Measurements from ENCODE around the gene LRRC71.

The LRRC71 gene

GRCh38 chr1:156895927-156896326, 24.5 kb upstream of the LRRC71 start:
- DNase-seq (ENCODE audit: low read depth): no peak
- H3K4me3 ChIP-seq (ENCODE audit: low read depth, low read length): no peak overlapping the region
- no peak for TF ChIP-seq CTCF (IDR thresholded peaks at IDR 0.05; ENCODE audit: insufficient read depth, low read depth, low read length, missing control alignments)

DNA sequence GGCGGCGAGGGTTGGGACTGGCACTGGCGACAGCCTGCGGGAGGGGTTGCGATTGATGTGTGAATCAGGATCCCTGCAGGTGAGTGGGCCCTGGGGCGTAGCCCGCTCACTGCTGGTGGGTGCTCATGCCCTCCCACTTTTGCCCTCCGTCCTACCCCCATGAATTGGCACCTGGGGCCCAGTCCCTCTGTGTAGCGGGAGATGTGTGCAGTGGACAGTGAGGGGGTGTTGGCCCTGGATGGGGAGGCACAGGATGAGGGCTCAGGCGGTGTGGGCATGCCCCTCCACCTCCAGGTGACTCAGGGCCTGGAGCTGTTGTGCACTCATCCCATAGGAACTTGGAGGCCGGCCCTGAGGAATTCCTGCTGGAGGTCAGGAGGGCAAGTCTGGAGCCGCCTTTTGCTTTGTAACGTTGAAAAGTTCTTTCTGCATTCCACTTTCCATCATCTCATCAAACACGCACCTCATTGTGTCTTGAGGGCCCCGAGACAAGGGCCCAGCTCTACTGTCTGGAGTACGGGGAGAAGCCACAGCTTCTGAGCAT, 23.9 kb upstream of the LRRC71 start:
- H3K4me3 ChIP-seq (ENCODE audit: low read depth, low read length): no peak overlapping the region
- no peak for DNase-seq (ENCODE audit: low read depth)
- no peak for TF ChIP-seq CTCF (IDR thresholded peaks at IDR 0.05; ENCODE audit: insufficient read depth, low read depth, low read length, missing control alignments)

DNA sequence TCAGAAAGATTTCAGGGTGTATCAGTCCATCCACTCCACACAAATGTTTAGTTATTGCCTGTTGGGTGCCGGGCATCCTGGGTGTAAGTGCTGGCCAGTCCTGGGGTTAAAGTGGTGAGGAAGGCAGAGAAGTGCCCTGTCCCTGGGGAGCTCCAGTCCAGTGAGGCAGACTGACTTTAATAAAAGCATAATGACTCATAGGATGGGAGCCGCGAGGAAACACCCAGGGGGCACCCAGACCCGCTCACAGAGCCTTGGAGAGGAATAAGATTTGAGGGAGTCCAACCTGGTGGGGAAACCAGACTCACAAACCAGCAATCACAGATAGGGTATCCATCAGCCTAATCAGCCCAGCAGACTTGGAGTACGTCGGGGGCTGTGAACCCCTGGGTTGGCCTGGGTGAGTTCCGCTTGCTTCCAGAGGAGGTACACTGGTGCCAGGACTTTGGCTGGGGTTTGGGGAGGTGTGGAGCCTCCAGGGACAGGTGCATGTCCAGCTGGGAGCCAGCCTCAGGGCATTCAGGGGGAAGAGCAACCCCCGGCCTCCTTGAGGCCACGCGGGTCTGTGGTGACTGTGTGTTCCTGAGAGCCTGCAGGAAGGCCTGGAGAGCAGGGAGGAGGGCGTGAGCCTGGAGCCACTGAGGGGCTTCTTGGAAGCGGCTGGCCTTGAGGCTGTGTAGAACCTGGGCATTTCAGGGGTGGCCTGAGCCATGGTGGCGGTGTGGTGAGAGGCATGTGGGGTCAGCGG, 23.2 kb upstream of the LRRC71 start:
- H3K4me3 ChIP-seq (ENCODE audit: low read depth, low read length): no peak overlapping the region
- DNase-seq (ENCODE audit: low read depth): no peak
- no peak for TF ChIP-seq CTCF (IDR thresholded peaks at IDR 0.05; ENCODE audit: insufficient read depth, low read depth, low read length, missing control alignments)

DNA sequence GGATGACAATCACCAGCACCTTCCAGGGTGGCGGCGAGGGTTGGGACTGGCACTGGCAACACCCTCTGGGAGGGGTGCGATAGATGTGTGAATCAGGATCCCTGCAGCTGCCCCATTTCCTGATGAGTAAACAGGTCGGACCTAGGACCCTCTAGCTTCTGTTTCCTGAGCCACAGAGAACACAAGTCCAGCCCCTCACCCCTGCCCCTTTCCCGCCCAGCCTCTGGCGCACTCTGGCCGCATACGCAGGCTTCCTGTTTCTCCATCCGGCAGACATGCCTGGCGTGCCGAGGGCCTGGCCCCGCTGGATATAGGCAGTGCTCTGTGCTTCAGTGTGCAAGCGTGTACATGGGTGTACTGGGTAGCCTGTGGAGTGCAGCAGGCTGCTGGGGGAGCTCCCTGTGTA, 22.3 kb upstream of the LRRC71 start:
- DNase-seq (ENCODE audit: low read depth): no peak
- TF ChIP-seq CTCF (IDR thresholded peaks at IDR 0.05; ENCODE audit: insufficient read depth, low read depth, low read length, missing control alignments): no peak
- no peak overlapping the region for H3K4me3 ChIP-seq (ENCODE audit: low read depth, low read length)

DNA sequence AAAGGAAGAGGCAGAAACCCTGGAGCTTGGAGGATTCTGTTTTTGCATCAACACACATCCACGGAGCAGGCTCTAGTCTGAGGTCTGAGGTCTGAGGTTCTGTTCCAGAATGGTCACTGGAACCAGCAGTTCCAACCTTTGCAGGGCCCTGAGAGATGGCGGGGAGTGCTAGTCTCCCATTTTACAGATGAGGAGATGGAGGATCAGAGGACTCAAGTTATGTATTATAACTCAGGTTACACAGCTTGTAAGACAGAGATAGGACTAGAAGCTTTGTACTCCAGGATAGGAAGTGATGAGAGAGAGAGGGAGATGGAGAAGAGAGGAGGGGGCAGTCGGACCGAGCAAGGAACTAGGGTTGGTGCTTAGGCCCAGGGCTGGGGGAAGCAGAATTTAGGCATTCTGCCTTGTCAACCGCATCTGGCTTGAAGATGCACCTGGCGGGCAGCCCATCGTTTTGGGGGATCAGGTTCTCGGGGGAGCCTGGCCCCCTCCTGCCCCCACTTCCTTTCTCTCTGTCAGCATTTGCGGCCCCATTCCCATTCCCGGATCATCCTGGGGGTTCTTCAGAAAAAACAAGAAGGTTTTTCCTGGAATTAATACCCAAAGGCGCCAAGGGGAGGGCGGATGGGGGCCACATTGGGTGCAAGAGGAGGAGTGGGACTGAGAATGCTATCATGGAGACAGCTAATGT, 21.3 kb upstream of the LRRC71 start:
- DNase-seq (ENCODE audit: low read depth): no peak
- TF ChIP-seq CTCF (IDR thresholded peaks at IDR 0.05; ENCODE audit: insufficient read depth, low read depth, low read length, missing control alignments): no peak
- H3K4me3 ChIP-seq (ENCODE audit: low read depth, low read length): no peak overlapping the region

- no peak overlapping the region for H3K4me3 ChIP-seq (ENCODE audit: low read depth, low read length)
- no peak for TF ChIP-seq CTCF (IDR thresholded peaks at IDR 0.05; ENCODE audit: insufficient read depth, low read depth, low read length, missing control alignments)
- peak; percentile 17 for DNase-seq (ENCODE audit: low read depth)
Observed at GRCh38 chr1:156899956-156900718, 20.3 kb upstream of the LRRC71 start.
